HL-60 (cell line): ENCODE results near the gene PDE4C.

ENCODE experiments used
- DNase-seq, 2 experiments: peaks; one replicate each; pipeline ENCODE4 v3.0.0-alpha.2; 2010 to 2020; ENCODE audit warnings: low read depth in 1 of 2, low spot score in 1 of 2
- H3K27ac ChIP-seq: fragments of 250-450 bp; sonication (Bioruptor Pico); replicated peaks from 2 replicates; pipeline ENCODE4 v1.5.1; 2020; ENCODE audit warnings: mild to moderate bottlenecking, moderate library complexity
- H3K27me3 ChIP-seq: fragments of 250-450 bp; sonication (Bioruptor Pico); 2 replicates; pipeline ENCODE4 v1.5.1; 2021; ENCODE audit warnings: mild to moderate bottlenecking, moderate library complexity; ENCODE audit not compliant: insufficient read depth, poor library complexity, severe bottlenecking
- H3K4me3 ChIP-seq: replicated peaks from 2 replicates; pipeline ENCODE4 v1.5.1; 2011; ENCODE audit warnings: mild to moderate bottlenecking, control low read depth, low read length; ENCODE audit not compliant: insufficient read depth
- GABPA ChIP-seq: IDR thresholded peaks from 2 replicates; pipeline ENCODE4 v1.6.1; 2012; ENCODE audit warnings: low read depth
- POLR2AphosphoS5 ChIP-seq: IDR thresholded peaks from 2 replicates; pipeline ENCODE4 v1.6.1; 2012; ENCODE audit warnings: low read depth
- SPI1 ChIP-seq: IDR thresholded peaks from 2 replicates; pipeline ENCODE4 v1.6.1; 2012; ENCODE audit warnings: low read depth, mild to moderate bottlenecking, borderline replicate concordance
- TF ChIP-seq, protein P1 (sequence below): IDR thresholded peaks from 2 replicates; pipeline ENCODE4 v1.6.1; 2012; ENCODE audit warnings: low read depth; ENCODE audit not compliant: insufficient replicate concordance
- TF ChIP-seq, protein P2 (sequence below): IDR thresholded peaks from one replicate; pipeline ENCODE4 v1.5.1; 2011; ENCODE audit warnings: low read length, control low read depth, inconsistent platforms; ENCODE audit not compliant: insufficient read depth

PDE4C gene

DNA sequence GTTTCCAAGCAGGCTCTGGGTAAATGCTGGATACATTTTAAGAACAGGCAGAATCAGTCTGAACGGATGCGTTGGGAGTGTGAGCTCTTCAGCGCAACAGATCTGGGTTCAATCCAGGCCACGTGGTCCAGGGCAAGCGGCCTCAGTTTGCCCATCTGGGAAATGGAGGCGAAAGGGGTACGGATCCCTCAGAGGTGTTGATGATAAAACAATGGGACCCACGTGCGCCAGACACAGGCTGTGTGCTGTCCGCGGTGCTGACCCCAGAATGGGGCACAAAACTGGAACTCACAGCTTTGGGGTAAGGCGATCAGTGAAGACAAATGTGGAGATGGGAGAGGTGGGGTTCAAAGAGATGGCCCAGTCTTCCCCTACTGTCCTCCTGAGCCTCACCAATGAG, 13.1 kb upstream of the PDE4C start:
- H3K27me3 ChIP-seq: no peaks in the 10 kb centered on the region
- H3K27ac ChIP-seq: no peak overlapping the region
- H3K4me3 ChIP-seq: no peak overlapping the region
- TF ChIP-seq, protein P1, sequence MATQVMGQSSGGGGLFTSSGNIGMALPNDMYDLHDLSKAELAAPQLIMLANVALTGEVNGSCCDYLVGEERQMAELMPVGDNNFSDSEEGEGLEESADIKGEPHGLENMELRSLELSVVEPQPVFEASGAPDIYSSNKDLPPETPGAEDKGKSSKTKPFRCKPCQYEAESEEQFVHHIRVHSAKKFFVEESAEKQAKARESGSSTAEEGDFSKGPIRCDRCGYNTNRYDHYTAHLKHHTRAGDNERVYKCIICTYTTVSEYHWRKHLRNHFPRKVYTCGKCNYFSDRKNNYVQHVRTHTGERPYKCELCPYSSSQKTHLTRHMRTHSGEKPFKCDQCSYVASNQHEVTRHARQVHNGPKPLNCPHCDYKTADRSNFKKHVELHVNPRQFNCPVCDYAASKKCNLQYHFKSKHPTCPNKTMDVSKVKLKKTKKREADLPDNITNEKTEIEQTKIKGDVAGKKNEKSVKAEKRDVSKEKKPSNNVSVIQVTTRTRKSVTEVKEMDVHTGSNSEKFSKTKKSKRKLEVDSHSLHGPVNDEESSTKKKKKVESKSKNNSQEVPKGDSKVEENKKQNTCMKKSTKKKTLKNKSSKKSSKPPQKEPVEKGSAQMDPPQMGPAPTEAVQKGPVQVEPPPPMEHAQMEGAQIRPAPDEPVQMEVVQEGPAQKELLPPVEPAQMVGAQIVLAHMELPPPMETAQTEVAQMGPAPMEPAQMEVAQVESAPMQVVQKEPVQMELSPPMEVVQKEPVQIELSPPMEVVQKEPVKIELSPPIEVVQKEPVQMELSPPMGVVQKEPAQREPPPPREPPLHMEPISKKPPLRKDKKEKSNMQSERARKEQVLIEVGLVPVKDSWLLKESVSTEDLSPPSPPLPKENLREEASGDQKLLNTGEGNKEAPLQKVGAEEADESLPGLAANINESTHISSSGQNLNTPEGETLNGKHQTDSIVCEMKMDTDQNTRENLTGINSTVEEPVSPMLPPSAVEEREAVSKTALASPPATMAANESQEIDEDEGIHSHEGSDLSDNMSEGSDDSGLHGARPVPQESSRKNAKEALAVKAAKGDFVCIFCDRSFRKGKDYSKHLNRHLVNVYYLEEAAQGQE: peak; percentile 97
- TF ChIP-seq SPI1: no peak
- DNase-seq: no peak

DNA sequence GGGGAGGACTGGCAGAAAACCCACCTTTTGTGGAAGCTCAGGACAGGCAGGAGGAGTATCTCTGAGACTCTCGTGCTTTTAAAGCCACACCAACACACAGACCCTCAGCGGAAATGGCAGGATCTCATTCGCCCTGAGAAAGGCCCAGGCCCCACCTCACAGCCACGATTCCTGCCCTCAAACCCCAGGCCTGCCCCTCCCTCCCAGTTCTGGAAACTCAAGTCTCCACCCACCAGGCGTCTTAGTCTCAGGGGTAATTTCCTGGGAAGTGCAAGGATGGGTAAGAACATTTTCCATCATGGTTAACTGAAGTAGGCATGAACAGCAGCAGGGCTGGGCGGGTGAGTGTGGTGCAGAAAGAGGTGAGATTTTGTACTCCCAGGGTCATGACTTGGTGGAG, 8.0 kb upstream of the PDE4C start:
- H3K4me3 ChIP-seq: no peak overlapping the region
- no peaks in the 10 kb centered on the region for H3K27me3 ChIP-seq

DNA sequence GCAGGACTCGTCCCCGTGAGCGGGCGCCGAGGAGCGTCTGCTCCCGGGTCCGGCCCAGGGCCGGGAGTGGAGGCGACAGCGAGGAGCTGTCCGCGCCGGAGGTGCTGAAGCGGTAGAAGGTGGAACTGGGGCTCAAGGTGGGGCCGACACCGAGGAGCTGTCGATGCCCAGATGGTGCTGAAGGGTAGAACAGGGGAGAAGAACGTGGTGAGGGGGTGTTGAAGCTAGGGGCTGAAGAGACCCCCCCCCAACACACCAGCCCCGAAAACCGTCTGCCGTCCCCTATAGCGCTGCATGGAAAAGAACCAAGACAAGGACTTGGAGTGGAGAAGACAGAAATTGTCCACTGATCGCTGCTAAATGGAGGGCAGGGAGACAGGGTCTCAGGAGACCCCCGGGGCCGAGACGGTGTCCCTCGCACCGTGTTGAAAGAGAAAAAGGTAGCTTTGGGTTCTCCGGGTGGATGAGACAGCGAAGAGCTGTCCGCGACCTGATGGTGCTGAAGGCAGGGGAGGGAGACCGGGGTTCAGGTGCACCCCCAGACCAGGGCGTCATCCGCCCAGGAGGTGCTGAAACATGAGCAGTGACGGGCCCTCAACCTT, 7.1 kb upstream of the PDE4C start:
- DNase-seq: peak; percentile 25 to 50
- TF ChIP-seq, protein P2, sequence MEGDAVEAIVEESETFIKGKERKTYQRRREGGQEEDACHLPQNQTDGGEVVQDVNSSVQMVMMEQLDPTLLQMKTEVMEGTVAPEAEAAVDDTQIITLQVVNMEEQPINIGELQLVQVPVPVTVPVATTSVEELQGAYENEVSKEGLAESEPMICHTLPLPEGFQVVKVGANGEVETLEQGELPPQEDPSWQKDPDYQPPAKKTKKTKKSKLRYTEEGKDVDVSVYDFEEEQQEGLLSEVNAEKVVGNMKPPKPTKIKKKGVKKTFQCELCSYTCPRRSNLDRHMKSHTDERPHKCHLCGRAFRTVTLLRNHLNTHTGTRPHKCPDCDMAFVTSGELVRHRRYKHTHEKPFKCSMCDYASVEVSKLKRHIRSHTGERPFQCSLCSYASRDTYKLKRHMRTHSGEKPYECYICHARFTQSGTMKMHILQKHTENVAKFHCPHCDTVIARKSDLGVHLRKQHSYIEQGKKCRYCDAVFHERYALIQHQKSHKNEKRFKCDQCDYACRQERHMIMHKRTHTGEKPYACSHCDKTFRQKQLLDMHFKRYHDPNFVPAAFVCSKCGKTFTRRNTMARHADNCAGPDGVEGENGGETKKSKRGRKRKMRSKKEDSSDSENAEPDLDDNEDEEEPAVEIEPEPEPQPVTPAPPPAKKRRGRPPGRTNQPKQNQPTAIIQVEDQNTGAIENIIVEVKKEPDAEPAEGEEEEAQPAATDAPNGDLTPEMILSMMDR: no peak
- TF ChIP-seq, protein P1: peak; percentile 91
- Histone ChIP-seq H3K27me3 (no peaks in the 10 kb centered on the region), H3K4me3 (no peak overlapping the region), H3K27ac (no peak overlapping the region)

More for the DNA sequence above, 8.0 kb upstream of the PDE4C start:
- H3K27ac ChIP-seq: no peak overlapping the region
- no peak for DNase-seq
- no peak for TF ChIP-seq GABPA
- TF ChIP-seq, protein P1: no peak
- no peak for TF ChIP-seq SPI1
- TF ChIP-seq, protein P2: no peak
- TF ChIP-seq POLR2AphosphoS5: no peak
